ENCODE measurements around the gene KLHL29.

The KLHL29 gene

GRCh38 chr2:23591111-23591510, 206.1 kb downstream of the KLHL29 start:
- no peak for TF ChIP-seq CTCF (conservative IDR thresholded peaks at IDR 0.05; ENCODE audit: low read depth)
- POLR2A ChIA-PET (ENCODE audit: low non-redundant PET) = no interaction called here
- H3K27ac ChIP-seq = no peak overlapping the region
- CTCF ChIA-PET = no interaction called here
- DNase-seq (ENCODE audit: low spot score) = no peak

GRCh38 chr2:23592061-23592685, 207.2 kb downstream of the KLHL29 start:
- no peak overlapping the region for H3K27ac ChIP-seq
- no peak for TF ChIP-seq CTCF (conservative IDR thresholded peaks at IDR 0.05; ENCODE audit: low read depth)
- CTCF ChIA-PET = no interaction called here
- POLR2A ChIA-PET (ENCODE audit: low non-redundant PET) = no interaction called here
- no peak for DNase-seq (ENCODE audit: low spot score)

- POLR2A ChIA-PET (ENCODE audit: low non-redundant PET) = no interaction called here
- CTCF ChIA-PET = no interaction called here
- DNase-seq (ENCODE audit: low spot score) = no peak
- H3K27ac ChIP-seq = no peak overlapping the region
- TF ChIP-seq CTCF (conservative IDR thresholded peaks at IDR 0.05; ENCODE audit: low read depth) = no peak
These were observed 208.1 kb downstream of the KLHL29 start for GRCh38 chr2:23592898-23593751.

- CTCF ChIA-PET = no interaction called here
- TF ChIP-seq CTCF (conservative IDR thresholded peaks at IDR 0.05; ENCODE audit: low read depth) = no peak
- POLR2A ChIA-PET (ENCODE audit: low non-redundant PET) = no interaction called here
- DNase-seq (ENCODE audit: low spot score) = no peak
- H3K27ac ChIP-seq = no peak overlapping the region
These were observed 208.9 kb downstream of the KLHL29 start for GRCh38 chr2:23593752-23594459.

- no peak for TF ChIP-seq CTCF (conservative IDR thresholded peaks at IDR 0.05; ENCODE audit: low read depth)
- CTCF ChIA-PET = no interaction called here
- DNase-seq (ENCODE audit: low spot score) = no peak
- H3K27ac ChIP-seq = no peak overlapping the region
- POLR2A ChIA-PET (ENCODE audit: low non-redundant PET) = no interaction called here
These were observed 209.5 kb downstream of the KLHL29 start for GRCh38 chr2:23594460-23594825.

GRCh38 chr2:23595021-23595420, 210.0 kb downstream of the KLHL29 start:
- no peak overlapping the region for H3K27ac ChIP-seq
- no peak for TF ChIP-seq CTCF (conservative IDR thresholded peaks at IDR 0.05; ENCODE audit: low read depth)
- CTCF ChIA-PET = no interaction called here
- POLR2A ChIA-PET (ENCODE audit: low non-redundant PET) = no interaction called here
- no peak for DNase-seq (ENCODE audit: low spot score)

All from RWPE1 (cell line).